Fibroblast of skin of right quadriceps (primary cell): ENCODE results near the gene PKLR.
"Not testable (repeated sequence)": the region's sequence is repeated elsewhere in the genome, so short reads cannot be mapped to it uniquely, and the experiment has no call there.

ENCODE experiments used
- DNase-seq: peaks from one replicate; pipeline ENCODE4 v3.0.0-alpha.2; 2013

PKLR gene

DNA sequence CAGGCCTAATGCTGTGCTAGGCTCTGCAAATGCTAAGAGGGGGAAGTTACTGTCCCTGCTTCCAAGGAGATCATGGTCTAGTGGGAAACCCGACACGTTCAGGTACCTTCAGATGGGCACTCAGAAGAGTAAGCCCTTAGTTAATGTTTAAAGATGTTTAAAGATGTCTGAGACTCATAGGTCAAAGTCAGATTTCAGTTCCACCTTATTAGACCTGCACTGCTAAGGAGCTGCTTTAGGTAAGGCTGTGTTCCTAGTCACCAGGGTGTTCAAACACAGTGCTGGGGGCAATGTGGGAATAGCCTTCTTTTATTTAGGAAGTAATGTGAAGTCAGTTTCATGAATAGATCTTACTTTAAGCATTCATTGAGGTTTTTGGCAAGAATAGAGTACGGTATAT lies 15.7 kb upstream of the PKLR start:
- DNase-seq = no peak

- no peak for DNase-seq
These were observed 12.0 kb upstream of the PKLR start for GRCh38 chr1:155313261-155313660.

- peak; percentile 16 for DNase-seq
These were observed 8.3 kb upstream of the PKLR start for GRCh38 chr1:155309423-155310021.

DNA sequence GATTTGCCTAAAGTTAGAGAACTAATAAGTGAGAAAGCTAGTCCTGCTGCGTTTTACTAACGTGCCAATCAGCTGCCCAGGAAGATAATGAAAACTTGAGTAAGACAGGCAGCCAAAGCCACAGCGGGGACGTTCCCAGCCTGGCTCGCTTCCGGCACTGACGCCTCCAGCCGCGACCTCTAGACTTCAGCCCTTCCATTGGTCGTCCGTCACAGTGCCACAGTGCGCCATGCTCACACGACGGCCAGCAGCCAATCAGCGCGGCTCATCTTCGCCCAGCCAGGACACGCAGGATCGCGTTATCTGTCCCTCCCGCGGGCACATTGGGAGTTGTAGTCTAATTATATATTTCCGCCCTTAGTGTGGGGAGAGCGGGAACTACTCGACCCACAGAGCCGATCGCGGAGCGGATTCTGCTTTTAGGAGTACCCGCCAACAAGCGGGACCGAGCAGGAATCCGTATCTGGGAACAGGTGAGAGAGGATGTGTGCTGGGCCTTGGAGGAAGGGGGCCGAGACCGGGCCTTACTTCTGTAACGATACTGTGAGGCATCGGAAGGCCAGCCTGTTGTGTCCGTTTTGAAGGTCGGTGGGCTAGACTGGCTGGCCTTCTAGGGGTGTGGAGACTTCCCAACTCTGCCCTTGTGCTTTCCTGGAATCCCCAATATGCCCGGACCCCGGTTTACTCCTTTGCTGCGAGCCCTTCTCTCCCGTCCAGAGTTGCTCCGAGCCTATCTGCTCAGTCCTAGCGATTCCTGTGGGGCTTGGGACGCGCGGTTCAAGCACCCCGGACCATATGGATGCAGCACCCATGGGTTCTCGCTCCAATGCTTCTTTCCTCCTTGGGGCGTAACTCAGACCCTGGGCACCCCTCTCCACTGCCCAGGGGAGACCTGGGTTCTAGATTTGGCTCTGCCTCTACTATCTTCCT lies 7.5 kb upstream of the PKLR start, which contains the start of gene FDPS:
Gene FDPS (plus strand): TSS at position 374 of the 930 bp plus-strand sequence. CDS start 924 bp downstream, outside the sequence.
- DNase-seq = peak; percentile 99

- DNase-seq = peak; percentile 57
These were observed 6.1 kb upstream of the PKLR start for GRCh38 chr1:155307247-155307740.

GRCh38 chr1:155305881-155306391 lies 4.7 kb upstream of the PKLR start:
- peak; percentile 27 for DNase-seq

- no peak for DNase-seq
These were observed 3.4 kb upstream of the PKLR start for GRCh38 chr1:155304558-155305063.

DNA sequence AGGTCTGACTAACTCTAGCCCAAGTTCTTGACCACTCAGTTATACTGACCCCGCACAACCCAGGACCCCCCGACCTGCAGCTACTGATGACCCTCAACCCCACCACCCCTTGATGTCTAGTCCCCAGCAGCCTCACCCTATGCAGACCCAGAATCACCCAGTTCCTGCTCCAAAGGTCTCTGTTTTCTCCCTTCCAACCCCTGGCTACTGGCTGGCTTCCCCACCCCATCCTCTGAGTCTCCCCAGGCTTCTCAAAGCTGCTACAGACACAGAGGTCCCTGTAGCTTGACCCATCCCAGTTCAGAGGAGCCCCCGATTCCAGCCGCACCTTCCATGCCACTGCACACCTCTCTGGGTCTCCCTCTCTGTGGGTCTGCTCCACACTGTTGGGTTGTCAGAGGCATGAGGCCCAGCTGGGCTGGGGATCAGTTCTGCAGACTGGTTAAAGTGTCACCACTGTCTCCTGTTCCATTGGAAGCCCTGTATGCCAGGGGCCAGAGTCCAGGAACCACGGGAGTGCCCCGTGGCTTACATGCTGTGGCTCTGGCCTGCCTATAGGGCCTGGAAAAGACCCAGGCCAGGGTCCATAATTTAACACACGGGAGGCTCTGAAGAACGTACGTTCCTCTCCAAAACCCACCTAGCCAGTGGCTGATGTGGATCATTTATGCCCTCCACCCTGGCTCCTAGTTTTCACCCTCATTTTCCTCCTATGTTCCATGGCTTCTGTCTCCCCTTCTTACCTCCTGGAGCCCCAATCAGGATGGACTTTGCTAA lies 497 bp downstream of the PKLR start:
- no peak for DNase-seq

- DNase-seq = no peak
These were observed 1.2 kb downstream of the PKLR start for GRCh38 chr1:155300024-155300423.

GRCh38 chr1:155297384-155297783 lies 3.9 kb downstream of the PKLR start:
- DNase-seq = no peak

GRCh38 chr1:155296661-155297060 lies 4.6 kb downstream of the PKLR start:
- no peak for DNase-seq

GRCh38 chr1:155295942-155296267 lies 5.3 kb downstream of the PKLR start:
- DNase-seq = no peak

GRCh38 chr1:155295183-155295941 lies 5.9 kb downstream of the PKLR start:
- no peak for DNase-seq

DNA sequence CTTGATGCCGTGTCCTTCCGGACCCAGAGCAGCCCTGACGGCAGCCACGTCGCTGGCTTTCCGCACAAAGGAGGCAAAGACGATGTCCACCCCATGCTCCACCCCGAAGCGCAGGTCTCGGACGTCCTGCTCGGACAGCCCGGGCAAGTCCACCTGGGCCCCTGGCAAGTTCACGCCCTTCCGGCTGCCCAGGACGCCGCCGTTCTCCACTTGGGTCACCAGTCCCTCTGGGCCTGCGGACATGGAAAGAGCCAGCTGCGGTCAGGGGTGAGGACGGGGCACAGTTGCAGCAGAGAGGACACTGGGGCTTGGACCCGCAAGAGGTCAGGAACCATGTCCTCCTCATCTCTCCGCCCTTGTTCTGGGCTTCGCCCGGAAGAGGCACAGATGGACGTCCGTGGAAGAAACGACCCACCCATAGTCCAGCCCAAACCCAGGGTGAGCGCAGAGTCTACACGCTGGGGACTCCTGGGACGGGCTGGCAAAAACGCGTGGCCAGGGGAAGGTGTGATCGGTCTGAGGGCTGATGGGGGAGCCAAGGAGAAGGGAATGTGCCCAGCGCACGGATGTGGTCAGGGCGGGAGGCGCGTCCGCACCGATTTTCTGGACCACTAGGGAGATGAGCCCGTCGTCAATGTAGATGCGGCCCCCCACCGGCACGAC lies 6.6 kb downstream of the PKLR start:
- no peak for DNase-seq

GRCh38 chr1:155293086-155293749 lies 8.0 kb downstream of the PKLR start:
- no peak for DNase-seq

- DNase-seq = not testable (repeated sequence)
These were observed 10.2 kb downstream of the PKLR start for GRCh38 chr1:155291006-155291405.

- no peak for DNase-seq
These were observed 13.2 kb downstream of the PKLR start for GRCh38 chr1:155287987-155288543.

GRCh38 chr1:155286544-155286943 lies 14.7 kb downstream of the PKLR start:
- no peak for DNase-seq

- DNase-seq = no peak
These were observed 15.6 kb downstream of the PKLR start for GRCh38 chr1:155285631-155286044.

- DNase-seq = no peak
These were observed 16.2 kb downstream of the PKLR start for GRCh38 chr1:155285063-155285462.

- no peak for DNase-seq
These were observed 16.8 kb downstream of the PKLR start for GRCh38 chr1:155284476-155284875.
